ENCODE data around the gene TTC22.
A peak's percentile ranks its signal among the peaks of the same experiment; 100 is the strongest.

Gene TTC22

GRCh38 chr1:54833121-54833520, 32.0 kb upstream of the TTC22 start:
- no peak for DNase-seq

DNA sequence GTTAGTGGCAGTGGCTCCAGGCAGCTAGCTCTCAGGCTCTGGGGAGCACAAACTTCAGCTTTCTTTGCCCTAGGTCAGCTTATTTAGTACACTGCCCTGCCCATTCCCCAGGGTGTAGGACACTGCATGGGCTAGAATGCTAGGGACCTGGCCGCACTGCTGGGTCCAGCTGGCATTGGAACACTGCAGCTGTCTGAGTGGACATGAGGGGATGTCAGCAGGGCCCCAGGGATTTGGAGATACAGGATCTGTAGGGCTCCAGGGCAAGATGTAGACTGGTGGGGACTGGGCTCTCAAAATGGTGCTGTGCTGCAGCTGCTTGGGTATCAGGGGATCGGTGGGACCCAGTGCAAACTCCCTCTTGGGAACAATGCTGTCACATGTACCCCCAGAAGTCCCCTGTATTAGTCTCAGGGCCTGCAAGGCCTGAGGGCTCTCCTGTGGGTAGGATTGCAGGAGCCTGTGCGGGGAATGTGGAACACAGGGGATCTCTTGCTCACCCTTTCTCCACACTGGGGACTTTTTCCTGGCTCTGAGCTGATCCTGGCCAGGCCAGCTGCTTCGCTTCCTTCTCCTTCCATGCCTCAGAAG, 25.2 kb upstream of the TTC22 start:
- no peak for DNase-seq

DNA sequence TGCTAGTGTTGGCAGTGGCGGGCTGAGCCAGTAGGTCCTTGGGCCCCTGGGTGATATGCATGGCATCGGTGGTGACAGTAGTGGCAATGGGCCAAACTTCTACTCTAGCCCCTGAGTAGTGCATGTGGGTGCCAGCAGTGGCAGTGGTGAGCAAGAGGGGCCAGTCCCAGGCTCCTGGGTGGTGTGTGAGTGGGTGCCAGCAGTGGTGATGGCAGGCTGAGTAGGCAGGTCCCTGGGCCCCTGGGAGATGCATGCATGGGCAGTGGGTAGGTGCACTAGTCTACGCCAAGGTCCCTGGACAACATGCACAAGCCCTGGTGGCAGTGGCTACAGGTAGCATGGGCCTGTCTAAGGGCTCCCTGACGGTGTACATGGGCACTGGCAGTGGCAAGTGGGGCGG, 24.6 kb upstream of the TTC22 start:
- DNase-seq, result no peak

GRCh38 chr1:54823670-54824069, 22.5 kb upstream of the TTC22 start:
- DNase-seq, result no peak

- DNase-seq, result no peak
Measured at GRCh38 chr1:54819733-54820132, 18.6 kb upstream of the TTC22 start.

- no peak for DNase-seq
Measured at GRCh38 chr1:54819195-54819536, 18.0 kb upstream of the TTC22 start.

DNA sequence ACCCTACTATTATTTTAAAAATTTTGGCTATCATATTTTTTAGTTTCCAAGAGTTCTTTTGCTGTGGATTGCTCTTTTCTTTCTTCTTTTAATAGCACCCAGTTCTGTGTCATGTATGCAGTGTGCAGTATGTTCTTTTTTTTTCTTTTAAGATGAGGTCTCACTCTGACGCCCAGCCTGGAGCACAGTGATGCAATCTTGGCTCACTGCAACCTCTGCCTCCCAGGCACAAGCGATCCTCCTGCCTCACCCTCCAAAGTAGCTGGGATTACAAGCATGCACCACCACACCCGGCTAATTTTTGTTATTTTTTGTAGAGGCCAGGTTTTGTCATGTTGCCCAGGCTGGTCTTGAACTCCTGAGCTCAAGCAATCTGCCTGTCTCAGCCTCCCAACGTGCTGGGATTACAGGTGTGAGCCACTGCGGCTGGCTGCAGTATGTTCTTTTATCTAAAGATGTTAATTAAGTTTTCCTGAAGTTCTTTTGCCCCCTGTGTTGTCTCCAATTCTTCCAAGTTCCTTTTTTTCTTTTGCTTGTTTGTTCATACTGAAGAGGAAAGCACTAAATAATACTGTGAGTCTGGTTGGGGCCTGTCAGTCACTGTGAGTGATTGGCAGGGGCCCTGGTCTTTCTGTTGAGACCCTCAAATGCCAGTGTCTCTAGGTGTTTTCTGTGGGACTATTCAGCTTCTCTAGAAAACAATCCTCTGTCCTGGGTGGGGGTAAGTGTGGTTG, 17.5 kb upstream of the TTC22 start:
- no peak for DNase-seq

DNA sequence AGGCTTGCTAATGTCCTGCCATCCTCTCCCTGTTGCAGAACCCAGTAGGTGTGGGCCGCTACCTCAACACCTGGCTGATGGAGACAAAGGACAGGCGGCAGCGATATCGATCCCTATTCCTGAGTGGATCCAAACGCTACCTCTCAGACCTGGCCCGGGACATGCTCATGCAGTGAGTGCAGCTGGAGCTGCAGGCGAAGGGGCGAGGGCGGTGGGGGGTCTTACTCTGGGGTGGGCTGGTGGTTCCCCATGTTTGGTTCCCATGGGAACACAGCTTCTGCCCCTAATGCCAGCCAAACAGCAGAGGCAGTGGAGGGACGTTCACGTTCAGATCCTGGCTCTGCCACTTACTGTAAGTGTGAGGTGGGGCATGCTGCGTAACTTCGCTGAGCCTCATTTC, 15.8 kb upstream of the TTC22 start:
- DNase-seq, result no peak

- DNase-seq, result no peak
Measured at GRCh38 chr1:54816130-54816529, 15.0 kb upstream of the TTC22 start.

DNA sequence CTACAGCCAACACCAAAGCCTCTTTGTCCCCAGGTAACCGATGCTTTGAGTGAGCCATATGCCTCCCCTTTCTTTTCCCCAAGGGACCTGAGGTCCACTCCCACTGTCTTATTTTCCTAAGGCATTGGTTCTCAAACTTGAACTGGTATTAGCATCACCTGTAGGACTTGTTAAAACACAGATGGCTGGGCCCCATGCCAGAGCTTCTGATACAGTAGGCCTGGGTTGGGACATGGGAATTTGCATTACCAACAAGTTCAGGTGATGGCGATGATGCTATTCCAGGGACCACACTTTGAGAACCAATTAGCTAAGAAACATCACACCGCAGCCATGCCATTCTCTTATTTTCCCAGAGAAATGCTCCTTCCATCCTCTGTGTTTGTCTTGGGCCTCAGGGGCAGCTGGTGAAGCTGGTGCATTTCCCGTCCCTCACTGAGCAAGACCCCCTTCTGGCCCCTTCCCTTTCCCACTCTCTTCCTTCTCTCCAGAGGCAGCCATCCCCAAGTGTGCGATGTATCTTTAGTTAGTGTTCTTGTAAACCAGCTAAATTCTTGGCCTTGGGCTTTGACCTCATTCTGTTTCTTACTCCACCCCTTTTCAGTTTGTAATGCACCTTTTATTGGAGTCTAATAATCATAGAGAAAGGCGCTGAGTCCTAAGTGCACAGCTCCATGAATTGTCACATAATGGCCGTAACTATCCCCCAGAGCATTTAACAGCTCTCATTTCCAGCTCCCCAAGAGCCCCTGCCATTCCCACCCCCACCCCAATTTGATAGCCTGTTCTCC, 14.2 kb upstream of the TTC22 start:
- no peak for DNase-seq

DNA sequence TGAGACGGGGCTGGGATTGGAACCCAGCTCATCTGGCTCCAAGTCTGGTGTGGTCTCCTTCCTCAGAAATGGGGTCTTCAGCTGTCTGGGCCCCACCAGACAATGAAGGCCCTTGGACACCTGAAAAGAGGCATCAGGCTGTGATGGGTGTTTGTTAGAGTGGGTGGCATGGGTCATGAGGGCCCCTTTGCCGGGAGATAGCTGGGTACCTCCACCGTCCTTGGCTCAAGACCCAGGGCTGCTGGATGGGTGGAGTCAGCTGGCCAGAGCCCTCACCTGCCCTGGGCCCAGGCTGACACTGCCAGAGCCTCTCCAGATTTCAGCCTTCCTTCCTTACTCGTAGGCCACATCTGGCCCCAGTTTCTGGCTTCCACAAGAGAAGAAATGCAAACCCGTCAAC, 13.4 kb upstream of the TTC22 start:
- no peak for DNase-seq

DNA sequence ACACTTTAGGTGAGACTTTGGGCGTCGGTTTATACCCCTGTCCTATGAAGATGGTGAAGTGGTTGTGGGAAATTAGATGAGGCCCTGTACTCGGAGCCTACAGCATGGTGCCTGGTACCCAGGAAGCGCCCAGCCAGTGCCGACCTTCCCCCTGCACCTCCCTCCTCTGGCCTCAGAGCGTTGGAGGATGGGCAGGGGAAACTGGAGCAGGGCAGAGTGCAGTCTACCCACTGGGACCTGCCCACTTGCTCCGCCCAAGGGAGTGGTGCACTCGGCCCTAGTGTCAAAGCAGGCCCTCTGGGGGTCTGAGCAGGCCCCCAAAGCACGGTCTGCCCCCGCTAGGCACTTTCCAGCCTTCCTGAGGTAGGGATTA, 13.0 kb upstream of the TTC22 start:
- no peak for DNase-seq

DNA sequence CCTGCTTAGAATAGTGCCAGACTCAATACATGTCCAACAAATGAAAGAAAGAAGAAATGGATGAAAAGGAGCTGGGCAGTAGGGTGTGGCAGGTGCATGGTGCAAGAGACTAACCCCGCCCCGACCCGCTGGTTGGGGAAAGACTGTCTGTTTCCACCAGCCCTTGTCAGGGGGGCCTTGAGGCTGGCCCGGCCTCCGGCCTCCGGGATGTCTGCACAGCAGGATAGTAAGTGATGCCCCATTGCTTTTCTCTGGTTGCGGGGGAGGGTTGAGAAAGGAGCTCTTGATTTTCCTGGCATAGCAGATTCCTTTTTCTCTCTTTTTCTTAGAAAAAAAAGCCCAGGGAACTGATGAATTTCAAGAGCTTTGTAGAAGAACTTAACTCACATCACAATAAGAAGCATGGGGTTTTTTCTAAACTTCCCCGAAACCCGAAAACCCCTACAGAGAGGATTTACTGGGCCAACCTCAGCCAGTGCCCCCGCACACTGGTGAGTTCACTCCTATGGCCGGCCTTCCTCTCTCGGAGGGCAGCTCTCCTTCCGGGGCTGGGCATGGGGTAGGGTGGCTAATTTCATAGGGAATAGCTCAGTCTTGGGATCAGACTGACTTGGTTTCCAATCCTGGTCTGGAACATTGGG, 12.5 kb upstream of the TTC22 start:
- no peak for DNase-seq

- no peak for DNase-seq
Measured at GRCh38 chr1:54812801-54813484, 11.8 kb upstream of the TTC22 start.

- DNase-seq, result no peak
Measured at GRCh38 chr1:54811739-54812655, 10.9 kb upstream of the TTC22 start.

- DNase-seq, result no peak
Measured at GRCh38 chr1:54811066-54811465, 9.9 kb upstream of the TTC22 start.

GRCh38 chr1:54810153-54810942, 9.2 kb upstream of the TTC22 start:
- DNase-seq, result peak; percentile 89

- DNase-seq, result no peak
Measured at GRCh38 chr1:54809496-54810074, 8.5 kb upstream of the TTC22 start.

DNA sequence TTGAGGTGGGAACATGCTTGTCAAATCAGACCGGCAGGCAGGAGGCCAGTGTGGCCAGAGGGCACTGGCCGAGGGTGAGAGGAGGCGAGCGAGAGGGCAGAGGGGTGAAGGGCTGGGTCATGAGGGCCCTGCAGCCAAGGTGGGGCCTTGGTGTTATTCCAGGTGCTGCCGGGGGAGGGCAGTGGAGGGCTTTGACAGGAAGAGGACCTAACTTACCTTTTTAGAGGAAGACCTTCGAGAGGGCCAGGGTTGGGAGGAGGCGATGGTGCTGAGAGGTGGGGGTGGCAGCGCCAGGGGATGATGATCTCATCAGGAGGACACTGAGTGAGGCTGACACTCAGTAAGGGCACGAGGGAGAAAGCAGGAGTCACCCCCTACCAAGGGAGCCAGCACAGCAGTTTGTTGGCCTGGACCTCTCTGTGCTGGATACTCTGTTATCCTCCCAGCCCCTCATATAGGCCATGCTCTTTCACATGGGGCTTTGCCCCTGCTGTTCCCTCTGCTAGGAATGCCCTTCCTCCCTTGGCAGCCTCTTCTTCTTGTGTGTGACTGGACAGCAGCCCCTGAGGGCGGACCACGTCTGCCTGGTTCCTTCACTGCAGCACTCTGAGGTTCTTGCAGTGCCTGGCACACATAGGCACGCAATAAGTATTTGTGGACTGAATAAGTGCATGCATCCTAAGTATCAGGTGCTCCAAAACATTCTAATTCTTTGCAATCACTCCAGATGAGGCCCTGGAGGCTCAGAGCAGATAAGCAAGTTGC, 7.5 kb upstream of the TTC22 start:
- no peak for DNase-seq

GRCh38 chr1:54807756-54808155, 6.6 kb upstream of the TTC22 start:
- DNase-seq, result no peak

Measured in eye (tissue), 1 donor.